ENCODE data around the gene NAV2.
"Not testable (repeated sequence)": the region's sequence is repeated elsewhere in the genome, so short reads cannot be mapped to it uniquely, and the experiment has no call there.

The NAV2 gene

GRCh38 chr11:20004866-20005265 lies 292.2 kb downstream of the NAV2 start:
- Histone ChIP-seq H3K9me3 (ENCODE audit: insufficient read depth, low read depth, low read length) (no peaks in the 10 kb centered on the region), H3K79me2 (ENCODE audit: control insufficient read depth, insufficient read depth, low read length, poor library complexity) (no peaks in the 10 kb centered on the region), H4K8ac (ENCODE audit: low read depth, low read length) (no peak overlapping the region), H4K12ac (ENCODE audit: low read depth, low read length) (no peak overlapping the region), H2BK120ac (ENCODE audit: insufficient read depth, low read length, poor library complexity) (no peak overlapping the region), H3K4ac (ENCODE audit: low read depth, low read length) (no peak overlapping the region), H2BK12ac (ENCODE audit: low read length) (no peak overlapping the region), H2AFZ (ENCODE audit: insufficient read depth, low read length, poor library complexity) (no peak overlapping the region), H4K91ac (ENCODE audit: low read depth, low read length) (no peak overlapping the region), H3K14ac (ENCODE audit: low read length) (no peak overlapping the region), H3K23ac (ENCODE audit: low read length) (no peak overlapping the region), H3K4me1 (ENCODE audit: control insufficient read depth in 1 of 2, insufficient read depth in 2 of 2, low read length in 2 of 2) (peaks cover 22 to 28% of the 10 kb centered on the region in 2 experiments), H3K4me2 (ENCODE audit: low read length) (no peak overlapping the region), H3K9ac (ENCODE audit: low read length) (no peak overlapping the region), H3K79me1 (ENCODE audit: low read length) (peaks cover 6% of the 10 kb centered on the region), H3K18ac (ENCODE audit: low read length) (no peak overlapping the region), H3K36me3 (ENCODE audit: control insufficient read depth in 1 of 2, insufficient read depth in 2 of 2, low read length in 2 of 2) (no peaks in the 10 kb centered on the region), H3K27me3 (ENCODE audit: insufficient read depth, low read length) (no peaks in the 10 kb centered on the region), H2BK5ac (ENCODE audit: low read depth, low read length, poor library complexity) (no peak overlapping the region), H3K27ac (ENCODE audit: low read depth, low read length) (no peak overlapping the region), H2AK5ac (ENCODE audit: low read length) (no peak overlapping the region), H3K4me3 (ENCODE audit: low read depth, low read length) (no peak overlapping the region)
- no CpG with 5 or more reads among the region's 3 CpGs for WGBS (ENCODE audit: extremely low coverage, insufficient coverage, insufficient read length)
- no peak for DNase-seq

- no peak overlapping the region for H3K27ac ChIP-seq (ENCODE audit: low read depth, low read length)
- H3K79me2 ChIP-seq (ENCODE audit: control insufficient read depth, insufficient read depth, low read length, poor library complexity), result no peaks in the 10 kb centered on the region
- H2BK12ac ChIP-seq (ENCODE audit: low read length), result no peak overlapping the region
- WGBS (ENCODE audit: extremely low coverage, insufficient coverage, insufficient read length), result no CpG with 5 or more reads among the region's 6 CpGs
- no peak overlapping the region for H4K91ac ChIP-seq (ENCODE audit: low read depth, low read length)
- peak; percentile 56 to 65 for DNase-seq
- H3K4me3 ChIP-seq (ENCODE audit: low read depth, low read length), result no peak overlapping the region
- H3K4ac ChIP-seq (ENCODE audit: low read depth, low read length), result no peak overlapping the region
- H2BK120ac ChIP-seq (ENCODE audit: insufficient read depth, low read length, poor library complexity), result no peak overlapping the region
- no peak overlapping the region for H2AK5ac ChIP-seq (ENCODE audit: low read length)
- H2BK5ac ChIP-seq (ENCODE audit: low read depth, low read length, poor library complexity), result no peak overlapping the region
- H3K9ac ChIP-seq (ENCODE audit: low read length), result no peak overlapping the region
- no peak overlapping the region for H4K12ac ChIP-seq (ENCODE audit: low read depth, low read length)
- H3K79me1 ChIP-seq (ENCODE audit: low read length), result peaks cover 5% of the 10 kb centered on the region
- no peak overlapping the region for H2AFZ ChIP-seq (ENCODE audit: insufficient read depth, low read length, poor library complexity)
- no peak overlapping the region for H3K18ac ChIP-seq (ENCODE audit: low read length)
- H3K14ac ChIP-seq (ENCODE audit: low read length), result no peak overlapping the region
- no peaks in the 10 kb centered on the region for H3K36me3 ChIP-seq (ENCODE audit: control insufficient read depth in 1 of 2, insufficient read depth in 2 of 2, low read length in 2 of 2)
- H3K23ac ChIP-seq (ENCODE audit: low read length), result no peak overlapping the region
- no peak overlapping the region for H4K8ac ChIP-seq (ENCODE audit: low read depth, low read length)
- H3K4me1 ChIP-seq (ENCODE audit: control insufficient read depth in 1 of 2, insufficient read depth in 2 of 2, low read length in 2 of 2), result peaks cover 17 to 20% of the 10 kb centered on the region in 2 experiments
- H3K4me2 ChIP-seq (ENCODE audit: low read length), result no peak overlapping the region
- no peaks in the 10 kb centered on the region for H3K27me3 ChIP-seq (ENCODE audit: insufficient read depth, low read length)
- H3K9me3 ChIP-seq (ENCODE audit: insufficient read depth, low read depth, low read length), result no peaks in the 10 kb centered on the region
Measured at GRCh38 chr11:20005747-20006146, 293.1 kb downstream of the NAV2 start.

GRCh38 chr11:20006618-20007017 lies 294.0 kb downstream of the NAV2 start:
- H3K9ac ChIP-seq (ENCODE audit: low read length); H3K14ac ChIP-seq (ENCODE audit: low read length); H3K27me3 ChIP-seq (ENCODE audit: insufficient read depth, low read length); H3K18ac ChIP-seq (ENCODE audit: low read length); H2BK5ac ChIP-seq (ENCODE audit: low read depth, low read length, poor library complexity); H3K36me3 ChIP-seq (ENCODE audit: control insufficient read depth in 1 of 2, insufficient read depth in 2 of 2, low read length in 2 of 2); H3K4me3 ChIP-seq (ENCODE audit: low read depth, low read length); H2BK12ac ChIP-seq (ENCODE audit: low read length); DNase-seq; H3K79me2 ChIP-seq (ENCODE audit: control insufficient read depth, insufficient read depth, low read length, poor library complexity); H3K9me3 ChIP-seq (ENCODE audit: insufficient read depth, low read depth, low read length); H2AFZ ChIP-seq (ENCODE audit: insufficient read depth, low read length, poor library complexity); H3K79me1 ChIP-seq (ENCODE audit: low read length); H4K8ac ChIP-seq (ENCODE audit: low read depth, low read length); H4K12ac ChIP-seq (ENCODE audit: low read depth, low read length); H2AK5ac ChIP-seq (ENCODE audit: low read length); H2BK120ac ChIP-seq (ENCODE audit: insufficient read depth, low read length, poor library complexity); H3K27ac ChIP-seq (ENCODE audit: low read depth, low read length); H3K4ac ChIP-seq (ENCODE audit: low read depth, low read length); H3K4me2 ChIP-seq (ENCODE audit: low read length); H4K91ac ChIP-seq (ENCODE audit: low read depth, low read length); H3K23ac ChIP-seq (ENCODE audit: low read length): not testable (repeated sequence)
- peaks cover 14 to 17% of the 10 kb centered on the region in 2 experiments for H3K4me1 ChIP-seq (ENCODE audit: control insufficient read depth in 1 of 2, insufficient read depth in 2 of 2, low read length in 2 of 2)
- WGBS (ENCODE audit: extremely low coverage, insufficient coverage, insufficient read length), result no CpG with 5 or more reads among the region's 2 CpGs

- no peak overlapping the region for H2AK5ac ChIP-seq (ENCODE audit: low read length)
- no peak overlapping the region for H2BK5ac ChIP-seq (ENCODE audit: low read depth, low read length, poor library complexity)
- H2AFZ ChIP-seq (ENCODE audit: insufficient read depth, low read length, poor library complexity), result no peak overlapping the region
- no peak overlapping the region for H4K12ac ChIP-seq (ENCODE audit: low read depth, low read length)
- H3K9ac ChIP-seq (ENCODE audit: low read length), result no peak overlapping the region
- H3K23ac ChIP-seq (ENCODE audit: low read length), result no peak overlapping the region
- H3K9me3 ChIP-seq (ENCODE audit: insufficient read depth, low read depth, low read length), result no peaks in the 10 kb centered on the region
- H3K4ac ChIP-seq (ENCODE audit: low read depth, low read length), result no peak overlapping the region
- no peak overlapping the region for H4K91ac ChIP-seq (ENCODE audit: low read depth, low read length)
- no peak for DNase-seq
- no peak overlapping the region for H4K8ac ChIP-seq (ENCODE audit: low read depth, low read length)
- no peak overlapping the region for H3K4me3 ChIP-seq (ENCODE audit: low read depth, low read length)
- no peak overlapping the region for H3K18ac ChIP-seq (ENCODE audit: low read length)
- WGBS (ENCODE audit: extremely low coverage, insufficient coverage, insufficient read length), result no CpG with 5 or more reads among the region's 1 CpG
- no peak overlapping the region for H3K27ac ChIP-seq (ENCODE audit: low read depth, low read length)
- H3K14ac ChIP-seq (ENCODE audit: low read length), result no peak overlapping the region
- no peaks in the 10 kb centered on the region for H3K36me3 ChIP-seq (ENCODE audit: control insufficient read depth in 1 of 2, insufficient read depth in 2 of 2, low read length in 2 of 2)
- H2BK12ac ChIP-seq (ENCODE audit: low read length), result no peak overlapping the region
- peaks cover 5% of the 10 kb centered on the region for H3K79me1 ChIP-seq (ENCODE audit: low read length)
- H3K4me1 ChIP-seq (ENCODE audit: control insufficient read depth in 1 of 2, insufficient read depth in 2 of 2, low read length in 2 of 2), result peaks cover 10 to 17% of the 10 kb centered on the region in 2 experiments
- no peak overlapping the region for H2BK120ac ChIP-seq (ENCODE audit: insufficient read depth, low read length, poor library complexity)
- H3K79me2 ChIP-seq (ENCODE audit: control insufficient read depth, insufficient read depth, low read length, poor library complexity), result no peaks in the 10 kb centered on the region
- H3K27me3 ChIP-seq (ENCODE audit: insufficient read depth, low read length), result no peaks in the 10 kb centered on the region
- no peak overlapping the region for H3K4me2 ChIP-seq (ENCODE audit: low read length)
Measured at GRCh38 chr11:20007386-20007785, 294.7 kb downstream of the NAV2 start.

Measured in trophoblast cell (in vitro differentiated cells and primary cell).